BJ (cell line): Measurements from ENCODE around the gene INPP5A. TPM values are rescaled to one million over a fixed set of nuclear protein-coding genes. Genes with fewer than 3 reads are reported as not detected.

Experiments
- CTCF ChIA-PET: fragments of 350-600 bp; formaldehyde crosslinking; extraction: SDS; loops from one replicate; lab custom pipeline; 2021; ENCODE audit warnings: antibody characterized with exemption, inconsistent platforms; lab: Yijun Ruan, JAX
- POLR2A ChIA-PET: fragments of 300-600 bp; sonication (Branson Sonifier 250); formaldehyde crosslinking; extraction: SDS; loops from one replicate; lab custom pipeline; 2021; ENCODE audit warnings: antibody characterized with exemption; lab: Charles Lee
- DNase-seq: peaks from one replicate; pipeline ENCODE4 v3.0.0-alpha.2; 2011; ENCODE audit warnings: low read depth
- H3K27me3 ChIP-seq: 2 replicates; pipeline ENCODE4 v1.6.0; 2011; ENCODE audit warnings: low read length; ENCODE audit not compliant: control insufficient read depth, insufficient read depth
- H3K36me3 ChIP-seq: 2 replicates; pipeline ENCODE4 v1.5.1; 2011; ENCODE audit warnings: low read length; ENCODE audit not compliant: control insufficient read depth, insufficient read depth
- H3K4me3 ChIP-seq: 2 replicates; pipeline ENCODE4 v1.5.1; 2011; ENCODE audit warnings: low read depth, mild to moderate bottlenecking, control low read depth, low read length
- polyA plus RNA-seq: library from polyadenylated mRNA; depleted of rRNA; stranded (reverse); fragments of >200 nt; gene quantifications from 2 replicates; pipeline ENCODE4 v1.2.3, GENCODE V29; 2011
- TF ChIP-seq, protein P1 (sequence below): IDR thresholded peaks from 2 replicates; pipeline ENCODE4 v1.5.1; 2011; ENCODE audit warnings: low read depth, mild to moderate bottlenecking, control low read depth, inconsistent platforms, low read length, moderate library complexity; ENCODE audit not compliant: insufficient read depth

The INPP5A gene
- polyA plus RNA-seq, 1 experiment = 60.1 TPM

DNA sequence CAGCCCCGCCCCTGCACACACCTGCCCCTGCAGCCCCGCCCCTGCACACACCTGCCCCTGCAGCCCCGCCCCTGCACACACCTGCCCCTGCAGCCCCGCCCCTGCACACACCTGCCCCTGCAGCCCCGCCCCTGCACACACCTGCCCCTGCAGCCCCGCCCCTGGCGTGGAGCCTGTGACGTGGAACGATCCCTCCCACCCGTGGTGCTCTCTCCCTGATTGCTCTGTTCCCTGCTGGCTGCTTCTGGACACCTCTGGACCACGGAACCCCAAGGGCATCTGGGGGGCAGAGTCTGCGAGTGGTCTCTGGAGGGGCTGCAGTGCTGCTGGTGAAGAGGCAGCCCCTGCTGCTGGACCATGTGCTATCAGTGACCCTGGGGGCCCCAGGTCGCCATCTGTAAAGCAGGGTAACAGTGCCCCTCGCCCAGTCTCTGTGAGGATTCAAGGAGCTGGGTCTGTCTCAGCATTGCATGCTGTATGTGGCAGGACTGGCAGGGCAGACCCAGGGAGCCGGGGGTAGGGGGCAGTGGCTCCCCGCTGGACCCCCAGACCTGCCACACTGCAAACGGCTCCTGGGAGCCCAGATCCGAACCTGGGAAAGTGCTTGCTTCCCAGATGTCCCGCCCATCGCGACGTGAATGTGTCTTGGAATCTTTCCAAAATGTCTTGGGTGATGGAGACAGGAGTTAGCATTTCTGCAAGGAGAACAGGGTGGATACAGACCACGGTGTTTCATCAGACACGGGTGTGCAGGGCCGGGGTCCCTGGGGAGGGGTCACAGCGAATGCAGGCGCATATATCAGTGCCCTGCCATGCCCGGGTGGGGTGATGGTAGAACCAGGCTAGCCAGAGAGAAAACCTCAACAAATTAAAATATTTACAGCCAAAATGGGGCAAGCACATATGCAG is 276.2 kb downstream of the INPP5A start:
- CTCF ChIA-PET = no interaction called here
- Histone ChIP-seq H3K27me3 (no peaks in the 10 kb centered on the region), H3K4me3 (no peak overlapping the region), H3K36me3 (no peaks in the 10 kb centered on the region)
- TF ChIP-seq, protein P1, sequence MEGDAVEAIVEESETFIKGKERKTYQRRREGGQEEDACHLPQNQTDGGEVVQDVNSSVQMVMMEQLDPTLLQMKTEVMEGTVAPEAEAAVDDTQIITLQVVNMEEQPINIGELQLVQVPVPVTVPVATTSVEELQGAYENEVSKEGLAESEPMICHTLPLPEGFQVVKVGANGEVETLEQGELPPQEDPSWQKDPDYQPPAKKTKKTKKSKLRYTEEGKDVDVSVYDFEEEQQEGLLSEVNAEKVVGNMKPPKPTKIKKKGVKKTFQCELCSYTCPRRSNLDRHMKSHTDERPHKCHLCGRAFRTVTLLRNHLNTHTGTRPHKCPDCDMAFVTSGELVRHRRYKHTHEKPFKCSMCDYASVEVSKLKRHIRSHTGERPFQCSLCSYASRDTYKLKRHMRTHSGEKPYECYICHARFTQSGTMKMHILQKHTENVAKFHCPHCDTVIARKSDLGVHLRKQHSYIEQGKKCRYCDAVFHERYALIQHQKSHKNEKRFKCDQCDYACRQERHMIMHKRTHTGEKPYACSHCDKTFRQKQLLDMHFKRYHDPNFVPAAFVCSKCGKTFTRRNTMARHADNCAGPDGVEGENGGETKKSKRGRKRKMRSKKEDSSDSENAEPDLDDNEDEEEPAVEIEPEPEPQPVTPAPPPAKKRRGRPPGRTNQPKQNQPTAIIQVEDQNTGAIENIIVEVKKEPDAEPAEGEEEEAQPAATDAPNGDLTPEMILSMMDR = no peak
- no peak for DNase-seq
- POLR2A ChIA-PET = no interaction called here

DNA sequence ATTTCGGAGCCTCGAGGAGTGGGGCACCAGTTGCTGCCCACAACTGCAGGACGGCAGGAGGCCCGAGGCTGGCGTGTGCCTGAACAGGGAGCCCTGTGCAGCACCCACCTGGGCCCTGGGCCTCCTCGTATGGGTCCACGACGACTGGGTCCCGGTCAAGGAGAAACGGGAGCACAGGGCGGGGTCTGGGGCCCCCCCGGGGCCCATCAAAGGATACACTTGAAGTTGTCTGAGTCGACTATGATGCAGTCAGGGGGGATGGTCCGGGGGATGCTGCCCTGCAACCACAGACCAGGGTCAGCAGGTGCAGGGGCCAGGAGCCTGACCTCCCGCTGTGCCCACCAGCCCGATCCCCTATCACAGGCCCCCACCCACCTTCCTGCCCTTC is 276.9 kb downstream of the INPP5A start:
- H3K27me3 ChIP-seq = no peaks in the 10 kb centered on the region
- POLR2A ChIA-PET = no interaction called here
- no peak for DNase-seq
- no peaks in the 10 kb centered on the region for H3K36me3 ChIP-seq
- TF ChIP-seq, protein P1 = no peak
- CTCF ChIA-PET = no interaction called here
- no peak overlapping the region for H3K4me3 ChIP-seq

DNA sequence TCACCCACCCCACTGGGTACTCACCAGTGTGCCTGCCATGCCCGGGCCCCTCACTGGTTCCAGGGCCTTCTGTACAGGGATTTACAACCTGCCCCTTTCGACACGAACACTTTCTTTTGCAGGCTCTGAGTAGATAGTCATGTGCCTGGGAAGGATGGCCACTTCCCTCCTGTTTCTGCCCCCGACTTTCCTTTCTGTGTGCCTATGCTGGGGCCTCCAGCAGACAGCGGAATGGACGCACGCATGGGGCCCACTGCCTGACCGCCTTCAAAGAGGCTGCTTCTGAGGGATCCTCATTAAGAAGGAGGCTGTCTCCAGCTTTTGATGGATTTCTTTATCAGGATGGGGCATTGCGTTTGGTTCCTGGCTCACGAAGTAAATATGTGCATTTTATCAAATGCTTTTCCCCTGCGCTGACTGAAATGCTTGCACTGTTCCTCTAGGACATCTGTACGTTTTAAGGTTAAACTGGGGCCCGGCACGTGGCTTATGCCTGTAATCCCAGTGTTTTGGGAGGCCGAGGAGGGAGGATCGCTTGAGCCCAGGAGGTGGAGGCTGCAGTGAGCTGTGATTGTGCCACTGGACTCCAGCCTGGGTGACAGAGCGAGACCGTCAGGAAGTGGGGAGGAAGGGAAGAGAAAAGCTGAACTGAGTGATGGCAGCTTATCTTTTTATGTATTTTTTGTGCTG is 277.7 kb downstream of the INPP5A start:
- DNase-seq = no peak
- Histone ChIP-seq H3K4me3 (no peak overlapping the region), H3K36me3 (no peaks in the 10 kb centered on the region), H3K27me3 (no peaks in the 10 kb centered on the region)
- TF ChIP-seq, protein P1 = no peak
- ChIA-PET CTCF (no interaction called here), POLR2A (no interaction called here)

DNA sequence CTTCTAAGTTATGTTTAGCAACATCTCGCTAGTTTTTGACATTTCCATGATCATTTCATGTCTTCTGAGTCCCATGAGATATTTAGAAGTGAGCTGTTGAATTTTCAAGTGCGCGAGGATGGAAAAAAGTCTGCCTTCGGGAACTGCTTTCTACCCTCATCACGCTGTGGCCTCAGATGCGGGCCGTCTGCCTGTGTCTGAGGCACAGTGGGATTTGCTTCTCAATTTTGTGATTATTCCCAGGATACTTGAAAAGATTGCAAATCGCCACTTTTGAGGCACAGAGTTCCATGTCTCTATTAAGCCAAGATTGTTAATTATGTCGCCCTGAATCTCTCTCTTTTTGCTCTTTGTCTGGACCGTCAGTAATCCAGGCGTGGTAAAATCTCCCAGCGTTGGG is 279.1 kb downstream of the INPP5A start:
- Histone ChIP-seq H3K27me3 (no peaks in the 10 kb centered on the region), H3K36me3 (no peaks in the 10 kb centered on the region), H3K4me3 (no peak overlapping the region)
- ChIA-PET POLR2A (no interaction called here), CTCF (no interaction called here)
- DNase-seq = no peak
- TF ChIP-seq, protein P1 = no peak

DNA sequence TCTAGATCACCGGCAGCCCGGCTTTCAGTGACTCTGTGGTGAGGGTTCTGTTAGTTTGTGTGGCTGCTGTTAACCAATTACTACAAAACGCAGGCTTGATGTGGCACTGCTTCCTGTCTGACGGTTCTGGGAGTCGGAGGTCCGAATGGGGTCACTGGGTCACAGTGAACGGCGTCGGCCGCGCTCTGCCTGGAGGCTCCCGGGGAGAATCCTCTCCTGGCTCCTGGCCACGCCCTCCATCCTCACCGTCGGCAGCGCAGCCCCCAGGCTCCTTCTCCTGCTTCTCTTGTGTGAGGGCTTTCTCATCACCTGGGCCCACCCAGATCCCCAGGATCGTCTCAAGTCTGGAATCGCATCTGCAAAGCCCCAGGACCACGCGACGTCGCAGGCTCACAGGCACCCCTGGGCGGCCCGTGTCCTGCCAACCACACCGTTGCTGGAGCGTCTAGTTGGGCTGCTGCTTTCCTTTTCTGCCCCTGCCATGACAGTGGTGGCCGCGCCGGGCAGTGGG is 280.2 kb downstream of the INPP5A start:
- no peak for DNase-seq
- ChIA-PET CTCF (no interaction called here), POLR2A (no interaction called here)
- H3K36me3 ChIP-seq = no peaks in the 10 kb centered on the region
- H3K27me3 ChIP-seq = no peaks in the 10 kb centered on the region
- TF ChIP-seq, protein P1 = no peak
- no peak overlapping the region for H3K4me3 ChIP-seq
